ENCODE results near the gene ERBB2.

GRCh38 chr17:39677072-39677471 is 22.8 kb upstream of the ERBB2 start:
- TF ChIP-seq CTCF (IDR thresholded peaks at IDR 0.05) (no peak), POLR2A (IDR thresholded peaks at IDR 0.05) (no peak)

Measured in vagina (tissue), 2 donors.